HG03342 (cell line): Measurements from ENCODE around the gene TPP1.

ENCODE experiments used
- ATAC-seq: cut with Tn5 transposase; IDR thresholded peaks from one replicate; pipeline ENCODE4 v1.9.1; 2021; ENCODE audit warnings: mild to moderate bottlenecking, moderate library complexity; ENCODE audit not compliant: unreplicated experiment

Gene TPP1

DNA sequence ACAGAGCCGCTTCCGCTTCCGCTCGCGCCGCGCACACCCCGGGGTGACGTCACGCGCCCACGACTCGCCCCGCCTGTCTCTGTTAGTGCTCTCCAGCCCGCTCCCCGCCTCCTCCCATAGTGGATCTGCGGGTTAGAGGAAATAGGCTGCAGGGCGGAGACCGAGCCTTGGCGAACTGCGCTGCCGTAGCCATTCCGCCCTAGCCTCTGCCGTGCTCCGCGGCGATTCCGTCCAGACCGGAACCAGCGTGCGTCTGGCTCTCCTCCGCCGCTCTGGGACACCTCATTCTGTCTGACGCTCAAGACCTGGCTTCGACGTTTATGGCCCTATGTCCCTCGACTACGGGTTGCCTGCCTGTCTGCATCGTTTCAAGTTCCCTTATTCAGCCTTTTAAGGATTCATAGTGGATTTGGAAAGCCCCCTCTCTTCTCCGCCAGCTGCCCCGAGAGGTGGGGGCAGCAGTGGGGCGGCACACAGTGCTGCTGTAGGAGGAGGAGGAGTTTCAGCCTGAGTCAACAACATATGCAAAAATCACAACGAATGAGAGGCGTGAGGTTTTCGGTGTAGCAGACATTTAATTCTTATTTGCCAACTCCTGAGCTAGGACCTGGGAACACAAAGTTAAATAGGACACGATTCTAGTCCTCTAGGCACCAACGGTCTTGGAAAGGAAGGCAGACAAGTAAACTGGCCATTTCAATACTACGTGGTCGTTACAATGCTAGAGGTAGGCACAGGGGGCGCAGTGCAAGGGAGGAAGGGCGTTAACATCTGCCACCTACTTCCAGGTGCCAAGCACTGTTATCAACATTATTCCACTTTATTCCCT is 6.8 kb downstream of the TPP1 start, which contains the start of gene TAF10:
Gene TAF10, minus strand, starts transcription at position 4 of the 829 bp plus-strand sequence. CDS start 27 bp downstream, outside the sequence.
- peak; percentile 86 for ATAC-seq

DNA sequence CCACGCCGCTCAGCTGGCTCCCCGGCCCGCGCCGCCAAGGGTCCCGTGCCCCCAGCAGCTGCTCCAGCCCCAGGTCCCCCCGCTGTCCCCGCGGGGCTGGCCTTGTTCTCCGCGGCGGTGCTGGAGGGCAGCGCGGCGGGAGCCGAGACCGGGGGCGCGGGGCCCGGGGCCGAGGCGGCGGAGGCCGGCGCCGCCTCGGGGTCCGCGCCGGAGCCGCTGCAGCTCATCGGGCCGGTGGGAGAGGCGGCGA is 7.3 kb downstream of the TPP1 start:
- ATAC-seq = peak; percentile 11

DNA sequence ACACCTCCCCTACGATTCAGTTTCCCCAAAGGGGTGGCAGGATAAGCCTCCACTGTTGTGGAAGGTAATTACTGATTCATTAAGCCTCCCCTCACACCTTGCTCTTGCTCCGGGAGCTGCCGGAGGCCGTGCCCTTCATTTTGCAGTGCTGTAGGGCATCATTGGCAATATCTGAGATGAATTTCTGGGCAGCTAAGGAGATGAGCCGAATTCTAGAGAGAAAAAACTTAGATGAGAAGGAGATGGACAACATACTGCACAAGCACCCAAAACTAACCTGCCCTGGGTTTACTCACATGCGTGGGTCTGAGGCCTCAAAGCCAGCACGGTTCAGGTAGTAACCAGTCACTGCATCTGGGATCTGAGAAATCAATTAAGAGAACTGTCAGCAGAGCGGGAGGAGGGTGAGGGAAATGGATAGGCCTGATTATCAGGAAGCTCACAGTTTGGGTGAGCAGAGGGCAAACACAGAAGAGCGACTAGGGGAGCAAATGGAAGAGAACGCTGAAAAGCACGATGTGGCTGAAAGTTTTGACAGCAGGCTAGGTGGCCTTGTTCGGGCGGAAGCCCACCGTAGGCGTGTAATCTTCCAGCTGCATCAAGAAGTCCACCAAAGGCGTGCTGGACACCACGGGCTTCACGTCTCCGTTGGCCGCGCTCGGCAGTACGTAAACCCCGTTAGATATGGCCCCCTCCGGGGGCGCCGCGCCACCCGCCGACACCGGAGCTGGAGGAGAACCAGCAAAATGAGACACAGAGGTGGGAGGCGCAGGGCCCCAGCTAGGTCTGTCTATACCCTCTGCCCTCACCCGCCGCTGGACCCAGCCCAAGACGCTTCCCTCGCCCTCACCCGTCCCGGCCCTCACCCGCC is 7.9 kb downstream of the TPP1 start:
- peak; percentile 3 for ATAC-seq

DNA sequence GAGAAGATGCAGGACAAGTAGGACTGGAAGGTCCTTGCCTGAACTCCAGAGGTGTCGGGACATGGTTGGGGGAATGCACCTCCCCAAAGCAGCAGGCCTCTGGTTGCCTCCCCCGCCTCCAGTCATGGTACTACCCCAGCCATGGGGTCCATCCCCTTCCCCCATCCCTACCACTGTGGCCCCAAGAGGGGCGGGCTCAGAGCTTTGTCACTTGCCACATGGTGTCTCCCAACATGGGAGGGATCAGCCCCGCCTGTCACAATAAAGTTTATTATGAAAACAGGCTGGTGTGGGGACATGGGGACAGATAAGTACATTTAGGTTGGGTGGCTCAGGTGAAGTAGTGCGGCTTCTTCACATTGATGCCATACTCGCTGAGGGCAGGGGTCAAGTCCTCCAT is 8.6 kb downstream of the TPP1 start:
- no peak for ATAC-seq

DNA sequence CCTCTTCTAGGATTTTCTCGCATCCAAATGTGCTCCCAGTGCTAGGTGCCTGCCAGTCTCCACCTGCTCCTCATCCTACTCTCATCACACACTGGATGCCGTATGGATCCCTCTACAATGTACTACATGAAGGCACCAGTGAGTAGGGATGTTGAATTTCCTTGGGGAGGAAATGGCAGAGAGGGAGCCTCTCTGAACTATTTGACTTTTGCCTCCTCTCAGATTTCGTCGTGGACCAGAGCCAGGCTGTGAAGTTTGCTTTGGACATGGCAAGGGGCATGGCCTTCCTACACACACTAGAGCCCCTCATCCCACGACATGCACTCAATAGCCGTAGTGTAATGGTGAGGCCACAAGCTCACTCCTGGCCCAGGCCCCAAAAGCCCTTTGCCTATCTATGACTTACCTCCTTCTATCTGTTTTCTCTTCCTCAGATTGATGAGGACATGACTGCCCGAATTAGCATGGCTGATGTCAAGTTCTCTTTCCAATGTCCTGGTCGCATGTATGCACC is 9.7 kb downstream of the TPP1 start:
- no peak for ATAC-seq

DNA sequence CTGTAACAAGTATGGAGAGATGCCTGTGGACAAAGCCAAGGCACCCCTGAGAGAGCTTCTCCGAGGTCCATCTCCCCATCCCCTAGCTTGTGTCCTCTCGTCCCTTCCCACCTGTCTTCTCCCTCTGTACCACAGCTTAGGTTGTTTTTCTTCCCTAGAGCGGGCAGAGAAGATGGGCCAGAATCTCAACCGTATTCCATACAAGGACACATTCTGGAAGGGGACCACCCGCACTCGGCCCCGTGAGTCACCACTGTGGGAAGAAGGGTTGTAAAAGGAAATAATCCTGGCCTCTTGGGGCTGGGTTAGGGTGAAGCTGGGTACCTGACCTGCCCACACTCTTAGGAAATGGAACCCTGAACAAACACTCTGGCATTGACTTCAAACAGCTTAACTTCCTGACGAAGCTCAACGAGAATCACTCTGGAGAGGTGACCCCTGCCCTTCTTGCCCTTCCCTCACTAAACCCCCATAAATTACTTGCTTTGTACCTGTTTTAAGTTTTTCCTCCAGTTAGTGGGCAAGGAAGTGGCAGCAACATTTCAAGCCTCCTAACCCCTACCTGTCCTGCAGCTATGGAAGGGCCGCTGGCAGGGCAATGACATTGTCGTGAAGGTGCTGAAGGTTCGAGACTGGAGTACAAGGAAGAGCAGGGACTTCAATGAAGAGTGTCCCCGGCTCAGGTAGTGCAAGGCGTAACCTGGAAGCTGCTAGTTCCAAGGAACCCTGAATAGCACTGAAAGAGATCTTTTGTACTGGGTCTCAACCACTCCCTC is 10.3 kb downstream of the TPP1 start:
- no peak for ATAC-seq

DNA sequence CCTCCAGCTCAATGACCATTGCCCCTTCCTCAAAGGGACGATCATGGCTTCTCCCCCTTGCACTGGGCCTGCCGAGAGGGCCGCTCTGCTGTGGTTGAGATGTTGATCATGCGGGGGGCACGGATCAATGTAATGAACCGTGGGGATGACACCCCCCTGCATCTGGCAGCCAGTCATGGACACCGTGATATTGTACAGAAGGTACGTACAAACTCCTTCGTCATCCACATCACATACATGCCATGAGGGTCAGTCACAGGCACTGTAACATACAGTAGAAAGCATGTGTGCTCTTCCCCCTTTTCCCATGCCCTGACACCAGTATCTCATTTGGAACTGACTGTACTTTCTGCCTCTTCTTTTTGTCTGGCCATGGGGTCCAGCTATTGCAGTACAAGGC is 11.2 kb downstream of the TPP1 start:
- no peak for ATAC-seq

DNA sequence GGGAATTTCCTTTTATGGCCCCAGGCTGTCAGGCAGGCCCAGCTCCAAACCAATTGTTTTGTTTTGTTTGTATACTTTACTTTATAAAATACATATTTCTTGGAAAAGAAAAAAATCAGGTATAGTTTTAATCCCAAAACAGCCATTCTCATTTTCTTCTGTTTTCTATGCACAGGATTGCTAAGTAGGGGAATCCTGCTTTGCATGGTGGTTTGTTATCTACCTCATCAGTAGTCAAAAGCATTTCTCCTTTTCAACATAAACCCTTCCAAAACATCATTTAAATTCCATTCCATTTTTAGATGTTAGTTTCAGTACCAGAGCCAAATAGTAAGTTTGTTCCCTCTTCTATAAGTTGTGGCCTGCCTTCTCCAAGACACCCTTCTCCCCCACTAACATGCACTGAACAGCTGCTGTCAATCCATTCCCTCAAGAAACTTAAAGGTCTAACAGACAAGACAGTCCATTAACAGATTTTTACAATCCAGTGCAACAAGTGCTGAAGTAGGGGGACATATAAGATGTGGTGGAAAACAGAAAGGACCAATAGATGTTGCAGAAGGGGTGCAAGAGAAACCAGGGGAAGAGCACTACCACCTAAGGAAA is 11.9 kb downstream of the TPP1 start:
- no peak for ATAC-seq

DNA sequence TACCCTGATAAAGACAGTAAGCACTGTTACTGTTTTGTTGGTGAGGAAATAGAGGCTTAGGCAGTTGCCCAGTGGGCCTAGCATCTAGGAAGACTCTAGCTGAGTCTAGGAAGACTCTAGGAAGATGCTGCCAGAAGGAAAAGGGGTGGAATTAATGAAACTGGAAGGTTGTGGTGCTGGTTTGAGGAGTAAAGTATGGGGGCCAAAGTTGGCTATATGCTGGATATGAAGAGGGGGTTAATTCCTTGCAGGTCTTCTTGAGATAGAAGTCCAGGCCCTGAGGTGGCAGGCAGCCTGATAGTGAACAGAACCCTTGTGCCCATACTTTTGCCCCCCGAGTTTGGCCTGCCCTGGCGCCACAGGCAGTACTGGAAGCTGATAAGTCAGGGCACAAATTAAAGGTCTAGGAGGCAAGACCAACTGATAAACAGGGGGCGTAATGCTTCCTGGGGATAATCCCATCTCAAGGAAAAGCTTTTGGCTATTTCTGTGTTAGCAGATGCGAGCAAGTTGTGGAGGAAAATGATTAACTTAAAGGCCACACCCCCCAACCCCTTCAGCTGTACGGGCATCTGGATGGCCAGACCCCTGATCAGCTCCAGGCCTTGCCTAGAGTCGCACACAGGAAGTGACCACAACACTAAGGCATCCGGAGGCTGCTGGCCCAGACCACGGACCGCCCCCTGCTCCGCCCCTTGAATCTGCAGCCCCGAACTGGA is 12.6 kb downstream of the TPP1 start:
- ATAC-seq = peak; percentile 29

DNA sequence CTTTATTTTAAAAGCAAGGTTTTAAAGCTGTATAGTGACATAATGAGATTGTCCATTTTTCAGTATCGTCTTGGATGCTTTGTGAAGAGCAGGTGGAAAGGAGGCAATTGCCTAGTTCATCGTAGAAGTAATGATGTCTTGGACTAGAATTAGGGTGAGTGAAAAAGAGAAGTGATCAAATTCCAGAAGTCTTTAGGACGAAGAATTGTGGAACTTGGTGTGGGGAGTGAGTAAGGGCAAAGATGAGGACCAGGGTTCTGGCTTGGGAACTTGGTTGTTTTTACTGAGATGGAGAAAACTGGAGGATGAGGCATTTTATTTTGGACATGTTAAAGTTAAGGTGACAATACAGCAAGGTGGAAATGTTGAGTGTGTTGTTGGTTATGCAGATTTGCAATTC is 14.4 kb downstream of the TPP1 start:
- ATAC-seq = no peak

DNA sequence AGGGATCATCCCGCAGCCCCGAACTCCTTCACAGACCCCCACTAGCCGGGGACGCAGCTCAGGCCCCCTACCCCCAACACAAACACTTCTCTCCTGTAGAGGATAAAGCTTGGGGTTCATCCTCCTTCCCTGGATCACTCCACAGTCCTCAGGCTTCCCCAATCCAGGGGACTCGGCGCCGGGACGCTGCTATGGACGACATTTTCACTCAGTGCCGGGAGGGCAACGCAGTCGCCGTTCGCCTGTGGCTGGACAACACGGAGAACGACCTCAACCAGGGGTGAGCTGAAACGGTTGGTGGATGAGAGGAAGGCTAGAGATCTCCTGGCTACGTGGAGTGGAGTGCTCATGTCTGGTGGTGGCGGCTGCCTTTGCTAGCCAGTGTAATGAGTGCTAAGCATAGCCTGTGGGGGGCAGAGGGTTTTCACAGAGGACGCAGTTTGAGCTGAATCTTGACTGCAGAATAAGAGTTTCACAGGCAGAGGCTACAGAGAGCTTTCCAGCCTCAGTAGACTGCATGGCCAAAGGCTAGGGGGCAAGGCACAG is 15.1 kb downstream of the TPP1 start:
- peak; percentile 37 for ATAC-seq

DNA sequence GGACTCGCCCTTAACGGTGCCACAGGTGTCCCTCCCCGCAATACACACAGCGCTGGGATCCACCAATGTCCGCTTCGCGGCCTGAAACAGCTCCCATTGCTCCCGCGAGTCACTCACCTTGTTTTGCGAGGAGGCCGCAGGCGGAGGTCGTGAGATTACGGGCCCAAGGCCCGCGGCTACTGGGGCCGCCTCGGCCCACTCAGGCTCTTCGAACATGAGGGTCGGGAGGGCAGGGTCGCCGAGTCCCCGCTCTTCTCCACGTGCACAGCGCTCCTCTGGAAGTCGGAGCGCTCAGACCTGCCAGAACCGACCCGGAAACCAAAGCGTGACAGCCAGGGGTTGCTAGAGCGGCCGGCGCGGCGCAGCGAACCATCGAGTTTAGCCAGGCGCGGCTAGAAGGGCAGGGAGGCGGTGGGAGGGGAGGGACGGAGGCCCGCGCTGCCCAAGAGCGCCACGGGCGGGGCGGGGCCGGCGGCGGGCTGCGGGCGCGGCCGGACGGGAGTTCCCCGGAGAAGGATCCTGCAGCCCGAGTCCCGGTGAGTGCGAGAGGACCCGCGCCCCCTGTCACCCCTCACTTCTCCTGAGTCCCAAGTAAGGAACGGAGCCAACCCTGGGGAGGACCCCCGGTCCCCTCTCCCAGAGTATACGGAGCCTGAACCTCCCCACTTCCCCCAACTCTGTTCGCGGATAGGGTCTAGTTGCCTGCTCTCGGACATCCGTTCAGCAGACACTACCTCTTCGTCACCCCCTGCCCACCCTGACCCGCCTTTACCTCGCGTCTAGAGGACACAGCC is 15.7 kb downstream of the TPP1 start, which contains the start of the genes ILK and RRP8:
Gene ILK, plus strand, starts transcription at position 488 of the 794 bp plus-strand sequence. CDS start 498 bp downstream, outside the sequence.
Gene RRP8, minus strand, starts transcription at position 330 of the 794 bp plus-strand sequence. Its CDS starts 114 bp downstream, at position 216.
- ATAC-seq = peak; percentile 78

DNA sequence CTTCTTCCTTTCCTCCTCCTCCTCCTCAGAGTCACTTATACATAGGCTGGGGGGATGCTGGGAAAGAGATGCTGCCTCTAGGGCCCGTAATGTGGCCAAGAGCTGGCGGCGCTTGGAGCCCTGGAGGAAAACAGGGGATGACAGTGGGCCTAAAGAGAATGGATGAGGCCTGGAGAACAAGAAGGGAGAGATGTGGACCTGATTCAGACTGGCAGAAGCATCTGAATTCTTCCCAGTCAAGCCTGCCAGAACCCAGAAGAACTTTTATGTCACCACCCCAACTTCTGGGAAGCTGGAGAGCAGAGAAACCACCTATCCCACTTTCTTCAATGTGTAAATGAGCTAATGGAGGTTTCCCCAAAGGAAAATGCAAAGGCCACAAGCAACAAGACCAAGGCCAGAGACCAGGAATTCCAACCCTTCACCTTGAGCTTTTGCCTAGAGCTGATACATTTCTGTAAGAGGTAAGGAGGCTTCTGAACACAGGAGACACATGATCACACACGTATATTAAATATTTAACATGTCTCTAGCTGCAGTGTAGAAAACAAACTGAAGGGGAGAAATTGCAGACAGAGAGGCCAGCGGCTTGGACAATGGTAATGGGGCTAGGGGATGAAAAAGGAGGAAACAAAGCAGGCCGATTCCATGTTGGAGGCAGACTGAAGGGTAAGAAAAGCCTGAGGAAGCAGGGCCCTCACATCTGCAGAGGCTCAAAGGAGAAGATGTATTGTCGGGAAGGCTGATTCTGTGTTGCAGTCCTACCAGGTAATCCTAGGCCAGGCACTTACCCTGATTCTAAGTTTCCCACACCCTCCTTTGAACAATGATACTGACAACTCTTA is 16.9 kb downstream of the TPP1 start:
- ATAC-seq = no peak

DNA sequence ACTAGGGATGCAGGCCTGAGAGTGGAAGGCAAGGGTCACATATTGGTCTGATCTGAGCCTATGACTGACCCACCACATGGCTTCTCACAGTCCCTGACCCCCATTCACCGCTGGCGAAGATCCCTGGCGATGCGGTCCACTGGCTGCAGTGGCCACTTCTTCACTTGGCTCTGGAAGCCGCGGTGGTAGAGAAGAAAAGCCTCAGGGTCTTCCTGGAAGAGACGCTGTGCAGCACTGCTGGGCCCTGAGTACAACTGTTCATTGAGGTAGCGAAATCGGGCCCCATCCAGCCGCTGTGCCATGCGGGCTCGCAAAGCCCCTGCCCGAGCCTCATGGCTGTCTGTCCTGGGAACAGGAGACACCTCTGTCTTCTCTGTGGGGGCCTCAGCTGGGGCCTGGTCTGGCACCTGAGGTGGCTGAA is 18.2 kb downstream of the TPP1 start:
- no peak for ATAC-seq

DNA sequence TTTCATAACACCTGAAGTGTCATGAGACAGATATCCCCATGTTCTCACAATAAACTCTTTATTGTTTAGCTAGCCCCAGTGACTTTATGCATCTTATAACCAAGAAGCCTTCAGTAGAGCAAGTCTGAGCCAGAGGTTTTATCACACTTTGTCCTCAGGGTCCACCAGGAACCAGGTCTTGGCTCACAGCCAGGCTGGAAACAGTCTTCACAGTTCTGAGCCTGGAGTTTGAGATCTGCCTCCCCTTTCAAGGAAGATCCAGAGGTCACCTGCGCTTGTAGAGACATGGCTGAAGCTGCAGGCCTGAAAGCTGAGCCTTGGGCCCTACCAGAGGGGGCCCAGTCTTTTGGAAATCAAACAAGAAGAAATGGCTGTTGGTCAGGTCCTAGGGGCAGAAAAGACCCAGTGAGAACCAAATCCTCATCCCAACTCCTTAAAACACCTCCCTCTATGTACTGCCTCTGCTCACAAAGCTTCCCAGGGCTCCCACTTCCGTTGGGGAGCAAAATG is 19.3 kb downstream of the TPP1 start:
- ATAC-seq = no peak

DNA sequence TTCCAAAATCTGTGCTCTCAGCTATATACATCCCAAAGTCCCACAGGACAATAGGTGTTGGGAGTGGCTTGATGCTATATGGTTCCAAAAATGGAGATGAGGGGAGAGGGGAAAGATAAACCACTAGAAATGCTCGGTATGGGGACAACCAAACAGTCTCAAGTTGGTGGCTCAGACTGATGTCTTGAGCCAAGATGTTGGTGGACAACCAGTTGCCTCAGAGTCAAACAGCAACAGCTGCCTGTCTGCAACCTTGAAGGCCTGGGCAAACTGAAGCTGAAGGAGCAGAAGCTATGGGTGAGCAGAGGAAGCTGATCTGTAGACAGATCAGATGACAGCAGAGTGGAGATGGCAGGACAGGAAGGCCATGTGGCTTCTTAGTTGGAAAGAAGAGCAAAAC is 19.8 kb downstream of the TPP1 start:
- ATAC-seq = no peak

DNA sequence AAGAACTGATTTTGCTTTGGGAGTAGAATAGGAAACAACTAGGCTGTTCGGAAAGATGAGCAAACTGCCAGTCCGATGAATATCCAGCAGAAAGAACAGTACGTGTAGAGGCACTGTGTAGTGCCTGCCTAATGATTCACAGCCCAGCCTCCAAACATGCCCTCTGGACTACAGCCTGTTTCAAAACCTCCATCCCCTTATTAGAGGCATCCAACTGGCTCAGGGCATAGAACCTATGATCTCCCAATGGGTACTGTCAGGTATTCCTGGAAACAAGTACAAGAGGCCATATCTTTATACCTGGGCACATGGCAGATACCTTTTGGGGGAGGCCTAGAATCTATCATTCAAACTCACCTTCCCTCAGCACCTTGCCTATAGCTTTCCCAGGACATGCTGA is 20.7 kb downstream of the TPP1 start:
- ATAC-seq = no peak
